ENCODE data around the gene CNOT6. TPM values are rescaled to one million over a fixed set of nuclear protein-coding genes. Genes with fewer than 3 reads are reported as not detected.

The CNOT6 gene
- total RNA-seq, 1 experiment from 2014 or later, result 73.1 TPM

DNA sequence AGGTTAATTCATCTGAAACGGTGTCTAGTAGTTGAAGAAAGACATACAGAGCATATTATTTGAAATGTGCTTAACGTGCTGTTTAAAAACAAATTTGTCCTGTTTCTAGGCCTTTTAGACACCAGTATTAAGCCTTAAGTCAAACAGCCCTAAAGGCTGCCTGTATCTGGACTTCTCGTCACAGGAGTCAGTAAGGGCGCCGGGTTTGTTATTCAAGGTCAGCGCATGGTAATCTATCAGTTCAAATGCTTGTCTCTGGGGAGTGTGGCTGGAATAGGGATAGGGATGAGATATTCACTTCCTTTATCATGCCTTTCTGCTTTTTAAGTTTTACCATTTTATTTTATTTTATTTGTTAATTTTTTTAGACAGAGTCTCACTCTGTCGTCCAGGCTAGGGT is 9.4 kb upstream of the CNOT6 start:
- no peak overlapping the region for H3K27ac Mint-ChIP-seq (ENCODE audit: low read depth, unreplicated experiment)
- TF ChIP-seq, protein P1, sequence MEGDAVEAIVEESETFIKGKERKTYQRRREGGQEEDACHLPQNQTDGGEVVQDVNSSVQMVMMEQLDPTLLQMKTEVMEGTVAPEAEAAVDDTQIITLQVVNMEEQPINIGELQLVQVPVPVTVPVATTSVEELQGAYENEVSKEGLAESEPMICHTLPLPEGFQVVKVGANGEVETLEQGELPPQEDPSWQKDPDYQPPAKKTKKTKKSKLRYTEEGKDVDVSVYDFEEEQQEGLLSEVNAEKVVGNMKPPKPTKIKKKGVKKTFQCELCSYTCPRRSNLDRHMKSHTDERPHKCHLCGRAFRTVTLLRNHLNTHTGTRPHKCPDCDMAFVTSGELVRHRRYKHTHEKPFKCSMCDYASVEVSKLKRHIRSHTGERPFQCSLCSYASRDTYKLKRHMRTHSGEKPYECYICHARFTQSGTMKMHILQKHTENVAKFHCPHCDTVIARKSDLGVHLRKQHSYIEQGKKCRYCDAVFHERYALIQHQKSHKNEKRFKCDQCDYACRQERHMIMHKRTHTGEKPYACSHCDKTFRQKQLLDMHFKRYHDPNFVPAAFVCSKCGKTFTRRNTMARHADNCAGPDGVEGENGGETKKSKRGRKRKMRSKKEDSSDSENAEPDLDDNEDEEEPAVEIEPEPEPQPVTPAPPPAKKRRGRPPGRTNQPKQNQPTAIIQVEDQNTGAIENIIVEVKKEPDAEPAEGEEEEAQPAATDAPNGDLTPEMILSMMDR (IDR thresholded peaks at IDR 0.05; ENCODE audit: unreplicated experiment), result no peak
- H3K4me1 Mint-ChIP-seq (ENCODE audit: insufficient read depth, unreplicated experiment), result peaks cover 7% of the 10 kb centered on the region
- DNase-seq (ENCODE audit: unreplicated experiment), result no peak
- ChIA-PET CTCF (interaction anchor here (1.1 to 1.9 kb wide), 5 partner anchors 12 to 191 kb away, joined by 3 to 4 read pairs (median 3); no protein-coding TSS in a partner anchor), POLR2A (interaction anchor here (0.6 kb wide), 1 partner anchor 121 kb away, joined by 3 read pairs; no protein-coding TSS in a partner anchor)
- H3K9me3 Mint-ChIP-seq (ENCODE audit: unreplicated experiment), result no peaks in the 10 kb centered on the region
- H3K27me3 Mint-ChIP-seq (ENCODE audit: insufficient read depth, unreplicated experiment), result no peaks in the 10 kb centered on the region
- BruUV-seq (replicated peaks), result no TSS peak
- H3K36me3 Mint-ChIP-seq (ENCODE audit: insufficient read depth, unreplicated experiment), result peaks cover 7% of the 10 kb centered on the region
- intact Hi-C loops (cut with micrococcal nuclease), result loop anchor here (1.0 kb wide), 1 partner anchor 192 kb away; no protein-coding TSS in a partner anchor
- no peak overlapping the region for H3K4me3 Mint-ChIP-seq (ENCODE audit: unreplicated experiment)

DNA sequence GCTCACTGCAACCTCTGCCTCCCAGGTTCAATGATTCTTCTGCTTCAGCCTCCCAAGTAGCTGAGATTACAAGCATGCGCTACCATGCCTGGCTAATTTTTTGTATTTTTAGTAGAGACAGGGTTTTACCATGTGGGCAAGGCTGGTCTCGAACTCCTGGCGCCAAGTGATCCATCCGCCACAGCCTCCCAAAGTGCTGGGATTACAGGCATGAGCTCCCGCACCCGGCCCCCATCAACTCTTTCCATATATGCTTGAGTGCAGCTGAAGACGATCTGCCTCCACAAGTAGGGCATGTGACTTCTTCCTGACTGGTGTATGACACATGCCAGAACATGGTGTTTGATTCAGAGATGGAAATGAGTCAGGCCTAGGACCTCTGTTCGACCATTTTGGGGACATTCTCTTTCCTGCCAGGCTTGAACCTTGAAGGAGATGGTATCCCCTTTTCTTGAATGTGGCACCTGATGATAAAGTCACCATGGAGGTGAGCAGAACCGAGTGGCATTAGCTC is 7.5 kb upstream of the CNOT6 start:
- BruUV-seq (replicated peaks), result no TSS peak
- ChIA-PET CTCF (interaction anchor here (0.6 kb wide), 1 partner anchor 63 kb away, joined by 3 read pairs; no protein-coding TSS in a partner anchor), POLR2A (no interaction called here)
- TF ChIP-seq, protein P1 (IDR thresholded peaks at IDR 0.05; ENCODE audit: unreplicated experiment), result no peak
- Mint-ChIP-seq H3K4me1 (ENCODE audit: insufficient read depth, unreplicated experiment) (peaks cover 7% of the 10 kb centered on the region), H3K36me3 (ENCODE audit: insufficient read depth, unreplicated experiment) (peaks cover 7% of the 10 kb centered on the region), H3K27me3 (ENCODE audit: insufficient read depth, unreplicated experiment) (no peaks in the 10 kb centered on the region), H3K27ac (ENCODE audit: low read depth, unreplicated experiment) (no peak overlapping the region), H3K9me3 (ENCODE audit: unreplicated experiment) (no peaks in the 10 kb centered on the region), H3K4me3 (ENCODE audit: unreplicated experiment) (no peak overlapping the region)
- no peak for DNase-seq (ENCODE audit: unreplicated experiment)
- intact Hi-C loops (cut with micrococcal nuclease), result no loop called here

DNA sequence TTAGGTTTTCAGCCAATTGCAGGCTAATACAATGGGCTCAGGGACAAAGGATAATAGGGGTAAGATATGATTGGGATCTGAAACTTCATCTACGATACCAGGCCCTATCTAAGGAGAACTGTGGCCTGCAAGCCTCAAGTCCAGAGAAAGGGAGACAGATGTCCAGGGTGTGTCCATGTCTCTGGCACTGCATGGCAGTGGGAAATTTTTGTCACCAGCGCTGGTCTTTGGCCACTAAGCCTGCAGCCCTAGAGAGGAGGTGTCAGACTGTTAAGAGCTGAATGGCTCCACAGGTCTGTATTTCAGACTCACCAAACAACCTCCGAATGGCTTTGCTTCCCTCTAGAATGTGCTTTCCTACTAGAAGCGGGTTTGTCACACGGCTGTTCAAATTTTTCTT is 6.6 kb upstream of the CNOT6 start:
- Mint-ChIP-seq H3K9me3 (ENCODE audit: unreplicated experiment) (no peaks in the 10 kb centered on the region), H3K36me3 (ENCODE audit: insufficient read depth, unreplicated experiment) (peaks cover 7% of the 10 kb centered on the region), H3K4me1 (ENCODE audit: insufficient read depth, unreplicated experiment) (peaks cover 7% of the 10 kb centered on the region), H3K4me3 (ENCODE audit: unreplicated experiment) (no peak overlapping the region), H3K27ac (ENCODE audit: low read depth, unreplicated experiment) (no peak overlapping the region), H3K27me3 (ENCODE audit: insufficient read depth, unreplicated experiment) (no peaks in the 10 kb centered on the region)
- TF ChIP-seq, protein P1 (IDR thresholded peaks at IDR 0.05; ENCODE audit: unreplicated experiment), result no peak
- CTCF ChIA-PET, result interaction anchor here (0.6 to 0.8 kb wide), 2 partner anchors 194 to 198 kb away, joined by 3 read pairs; no protein-coding TSS in a partner anchor
- no TSS peak for BruUV-seq (replicated peaks)
- POLR2A ChIA-PET, result interaction anchor here (0.6 kb wide), 1 partner anchor 301 kb away, joined by 3 read pairs; no protein-coding TSS in a partner anchor
- intact Hi-C loops (cut with micrococcal nuclease), result no loop called here
- DNase-seq (ENCODE audit: unreplicated experiment), result no peak

DNA sequence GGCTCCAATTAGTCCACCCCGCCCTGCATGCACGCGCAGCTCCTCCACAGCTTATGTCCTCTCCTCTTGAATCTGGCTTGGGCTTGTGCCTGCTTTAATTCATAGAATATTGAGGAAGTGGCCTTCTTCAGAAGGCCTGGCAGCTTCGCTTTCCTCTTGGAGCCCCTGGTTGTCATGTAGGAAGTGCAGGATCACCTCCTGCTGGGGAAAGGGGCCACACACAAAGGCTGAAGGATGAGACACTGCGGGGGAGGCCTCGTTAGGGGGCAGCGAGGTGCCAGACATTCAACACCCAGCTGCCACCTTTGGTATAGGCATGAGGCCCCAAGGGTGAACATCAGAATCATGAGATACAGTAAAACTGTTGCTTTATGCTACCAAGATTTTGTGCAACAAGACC is 2.7 kb upstream of the CNOT6 start:
- peaks cover 17% of the 10 kb centered on the region for H3K36me3 Mint-ChIP-seq (ENCODE audit: insufficient read depth, unreplicated experiment)
- peaks cover 23% of the 10 kb centered on the region for H3K4me1 Mint-ChIP-seq (ENCODE audit: insufficient read depth, unreplicated experiment)
- intact Hi-C loops (cut with micrococcal nuclease), result no loop called here
- no peak for DNase-seq (ENCODE audit: unreplicated experiment)
- ChIA-PET CTCF (interaction anchor here (1.8 kb wide), 1 partner anchor 21 kb away, joined by 6 read pairs; no protein-coding TSS in a partner anchor), POLR2A (interaction anchor here (0.6 to 0.9 kb wide), 2 partner anchors 12 to 29 kb away, joined by 3 read pairs; no protein-coding TSS in a partner anchor)
- BruUV-seq (replicated peaks), result no TSS peak
- no peaks in the 10 kb centered on the region for H3K27me3 Mint-ChIP-seq (ENCODE audit: insufficient read depth, unreplicated experiment)
- H3K9me3 Mint-ChIP-seq (ENCODE audit: unreplicated experiment), result no peaks in the 10 kb centered on the region
- no peak overlapping the region for H3K27ac Mint-ChIP-seq (ENCODE audit: low read depth, unreplicated experiment)
- H3K4me3 Mint-ChIP-seq (ENCODE audit: unreplicated experiment), result no peak overlapping the region
- TF ChIP-seq, protein P1 (IDR thresholded peaks at IDR 0.05; ENCODE audit: unreplicated experiment), result no peak
